GM19468 (cell line): Measurements from ENCODE around the gene ZNF653.
"Not testable (repeated sequence)": the region's sequence is repeated elsewhere in the genome, so short reads cannot be mapped to it uniquely, and the experiment has no call there.

Source experiments
- ATAC-seq: cut with Tn5 transposase; IDR thresholded peaks from one replicate; pipeline ENCODE4 v1.9.1; 2021; ENCODE audit warnings: mild to moderate bottlenecking, moderate library complexity, moderate number of reproducible peaks; ENCODE audit not compliant: unreplicated experiment; ENCODE audit errors: extremely low read depth

The ZNF653 gene

DNA sequence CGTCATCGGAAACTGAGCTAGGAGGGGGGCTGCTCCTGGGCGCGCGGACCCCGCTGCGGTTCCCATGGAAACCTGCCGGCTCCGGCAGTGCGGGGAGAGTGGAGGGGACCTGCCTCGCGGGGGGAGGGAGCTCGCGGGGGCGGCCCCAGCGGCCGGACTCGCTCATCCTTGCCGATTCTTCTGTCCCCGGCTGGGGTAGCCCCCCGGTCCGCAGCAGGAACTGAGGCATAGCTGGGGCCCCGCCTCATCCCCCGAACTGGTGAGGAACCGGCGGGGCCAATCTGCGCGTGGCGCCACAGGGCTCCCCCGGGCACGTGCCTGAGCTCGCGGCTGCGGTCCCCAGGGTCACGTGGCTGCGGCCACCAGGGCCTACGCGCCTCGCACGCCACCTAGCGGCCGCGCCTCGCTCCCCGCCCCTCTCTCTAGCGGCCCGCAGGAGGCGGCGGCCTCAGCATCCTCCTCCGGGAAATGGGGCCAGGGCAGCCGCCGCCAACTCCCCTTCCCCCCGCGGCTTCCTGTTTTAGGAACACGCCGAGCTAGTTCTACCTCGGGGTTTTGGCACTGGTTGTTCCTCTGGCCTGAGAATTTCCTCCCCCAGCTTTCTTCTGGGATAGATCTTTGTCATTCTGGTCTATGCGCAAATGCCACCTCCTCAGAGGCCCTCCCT is 23.1 kb downstream of the ZNF653 start:
- ATAC-seq = peak; percentile 35

DNA sequence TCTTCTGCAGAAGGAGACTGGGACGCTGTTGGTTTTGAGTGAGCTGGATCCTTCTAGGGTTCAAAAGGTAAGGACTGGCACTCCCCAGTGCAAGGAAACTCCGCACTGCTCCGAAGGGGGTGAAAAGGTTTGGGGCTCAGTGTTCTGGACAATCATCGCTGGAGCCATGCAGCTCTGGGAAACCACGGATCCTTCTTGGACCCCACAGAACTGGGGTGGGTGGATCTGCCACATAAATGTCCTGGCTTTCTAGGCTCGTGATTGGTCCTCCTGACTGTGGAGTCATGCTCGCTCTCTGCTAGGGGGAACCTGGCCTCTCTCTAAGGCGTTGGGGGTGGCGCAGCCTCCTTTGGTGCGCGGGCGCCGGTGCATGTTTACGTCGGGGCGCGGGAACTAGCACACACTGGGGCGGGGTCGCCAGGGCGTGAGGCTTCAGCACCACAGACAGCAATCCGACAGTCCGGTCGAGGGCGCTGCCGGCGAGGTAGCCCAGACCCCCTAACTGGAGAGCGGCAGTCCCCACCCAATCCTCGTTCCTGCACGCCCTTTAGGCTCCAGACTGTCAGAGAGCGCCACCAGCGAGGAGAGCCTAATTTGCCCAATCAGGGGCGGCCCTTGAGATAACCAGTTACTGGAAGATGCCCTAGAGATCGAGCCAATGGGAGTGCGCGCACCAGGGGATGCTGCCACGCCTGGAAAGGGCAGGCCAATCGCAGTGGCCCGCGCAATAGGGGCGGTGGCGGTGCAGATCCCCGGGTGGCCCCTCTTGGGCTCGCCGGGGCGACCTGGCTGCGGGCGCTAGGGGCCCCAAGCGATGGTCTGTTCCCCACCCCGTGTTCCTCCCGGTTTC is 23.9 kb downstream of the ZNF653 start:
- no peak for ATAC-seq

DNA sequence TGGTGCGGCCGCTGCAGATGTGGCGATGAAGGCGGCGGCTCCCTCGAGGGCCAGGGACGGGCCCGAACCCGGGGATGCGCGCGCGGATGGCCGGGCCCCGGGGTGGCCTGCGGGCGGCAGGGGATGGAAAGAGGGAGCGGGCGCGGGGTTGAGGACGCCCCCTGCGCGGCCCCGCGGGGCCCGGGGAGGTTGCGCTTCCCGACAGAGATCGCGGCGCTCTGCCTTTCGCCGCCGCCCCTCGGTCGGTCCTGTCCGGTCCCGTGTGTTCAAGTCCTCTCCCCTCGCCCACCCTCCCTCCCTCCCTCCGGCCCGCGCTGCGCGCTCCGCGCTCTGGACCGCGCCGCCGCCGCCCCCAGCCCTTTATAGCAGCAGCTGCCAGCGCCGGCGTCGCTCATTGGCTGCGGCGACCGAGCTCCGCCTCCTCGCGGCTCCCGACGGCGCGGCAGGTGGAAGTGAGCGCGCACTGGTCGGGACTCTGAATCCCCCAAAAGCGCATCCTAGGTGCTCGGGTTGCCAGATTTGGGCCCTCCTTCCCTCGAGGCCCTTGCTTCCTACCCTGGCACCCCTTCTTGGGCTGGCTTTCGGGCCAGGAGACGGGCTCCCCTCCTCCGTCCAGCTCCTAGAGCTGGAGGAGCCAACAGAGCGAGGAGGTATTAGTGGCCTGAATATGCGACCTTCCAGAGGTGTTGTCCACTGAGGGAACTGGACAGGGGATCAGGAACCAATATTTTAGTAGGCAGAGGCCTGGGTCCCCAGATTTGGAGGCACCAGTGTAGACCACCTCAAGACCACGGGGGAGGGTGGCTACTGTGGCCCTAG is 24.7 kb downstream of the ZNF653 start, which contains the start of gene ELAVL3:
Gene ELAVL3 (minus strand): TSS at position 332 of the 819 bp plus-strand sequence. CDS start 438 bp downstream, outside the sequence.
- ATAC-seq = no peak

DNA sequence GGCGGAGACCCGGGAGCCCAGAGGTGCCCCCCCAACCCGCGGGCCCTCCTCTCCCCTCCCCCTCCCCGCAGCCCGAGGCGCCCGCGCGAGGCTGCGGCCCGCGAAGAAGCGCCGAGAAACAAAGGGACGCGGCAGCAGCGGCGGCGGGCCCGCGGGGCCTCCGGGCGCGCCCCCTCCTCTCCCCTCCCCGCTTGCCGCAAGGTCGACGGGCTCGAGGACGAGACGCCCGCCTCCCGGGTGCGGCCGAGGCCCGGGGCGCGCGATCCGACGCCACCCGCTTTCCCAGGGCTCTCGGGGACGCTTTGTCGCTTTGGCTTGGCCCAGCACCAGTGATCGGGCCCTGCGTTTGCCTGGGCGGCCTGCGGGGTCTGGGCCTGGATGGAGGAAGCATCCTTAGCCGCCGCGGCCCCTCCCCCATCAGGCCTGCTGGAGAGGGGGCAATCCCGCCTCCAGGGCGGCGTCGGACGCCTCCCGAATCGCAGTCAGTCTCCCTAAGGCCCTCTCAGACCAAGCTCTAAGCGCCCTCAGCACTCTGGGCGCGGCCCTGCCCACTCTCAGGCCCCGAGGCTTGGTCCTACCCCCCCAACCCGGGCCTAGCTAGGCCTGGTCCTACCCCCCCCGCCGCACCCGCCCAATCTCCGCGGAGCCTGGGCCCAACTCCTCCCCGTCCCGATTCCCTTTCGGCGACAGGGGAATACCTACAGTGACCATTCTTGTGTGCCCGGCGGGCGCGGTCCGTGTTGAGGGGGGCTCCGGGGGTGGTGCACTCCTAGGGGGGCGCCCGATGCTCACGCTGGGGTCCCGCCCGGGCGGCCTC is 25.5 kb downstream of the ZNF653 start:
- ATAC-seq = no peak

DNA sequence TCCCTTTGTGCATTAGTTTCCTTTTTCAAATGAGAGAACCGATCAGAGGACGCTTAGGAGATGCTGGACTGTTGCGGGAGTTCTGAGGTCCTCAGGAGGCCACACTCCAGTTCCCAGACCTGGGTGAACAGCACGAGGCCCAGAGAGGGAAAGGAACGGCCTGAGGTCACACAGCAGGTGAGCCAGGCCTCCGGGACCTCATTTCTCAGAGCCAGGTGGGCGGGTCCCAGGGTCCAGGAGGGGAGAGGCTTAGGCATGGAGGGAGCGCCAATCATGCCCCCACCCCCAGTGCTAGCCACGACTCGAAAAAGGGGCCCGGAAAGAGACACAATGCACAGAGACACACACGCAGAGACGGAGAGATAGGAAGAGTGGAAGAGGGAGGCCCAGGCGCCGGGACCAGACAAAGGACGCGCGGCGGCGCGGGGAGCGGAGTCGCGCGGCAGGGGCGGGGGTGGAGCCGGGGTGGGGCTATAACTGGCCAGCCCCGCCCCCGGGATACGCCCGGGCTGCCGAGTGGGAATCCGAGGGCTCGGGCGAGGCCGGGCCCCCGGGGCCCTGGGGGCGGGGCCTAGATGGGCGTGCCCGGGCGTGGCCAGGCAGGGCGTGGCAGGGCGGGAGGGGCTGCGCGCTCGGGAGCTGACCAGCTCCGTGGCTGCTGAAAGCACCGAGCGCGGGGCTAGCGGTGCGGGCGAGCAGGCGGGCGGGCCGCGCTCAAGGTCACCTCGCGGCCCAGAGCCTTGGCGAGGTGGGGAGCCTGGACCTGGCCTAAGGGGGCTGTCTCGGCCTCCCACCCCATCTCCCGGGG is 26.3 kb downstream of the ZNF653 start:
- no peak for ATAC-seq

DNA sequence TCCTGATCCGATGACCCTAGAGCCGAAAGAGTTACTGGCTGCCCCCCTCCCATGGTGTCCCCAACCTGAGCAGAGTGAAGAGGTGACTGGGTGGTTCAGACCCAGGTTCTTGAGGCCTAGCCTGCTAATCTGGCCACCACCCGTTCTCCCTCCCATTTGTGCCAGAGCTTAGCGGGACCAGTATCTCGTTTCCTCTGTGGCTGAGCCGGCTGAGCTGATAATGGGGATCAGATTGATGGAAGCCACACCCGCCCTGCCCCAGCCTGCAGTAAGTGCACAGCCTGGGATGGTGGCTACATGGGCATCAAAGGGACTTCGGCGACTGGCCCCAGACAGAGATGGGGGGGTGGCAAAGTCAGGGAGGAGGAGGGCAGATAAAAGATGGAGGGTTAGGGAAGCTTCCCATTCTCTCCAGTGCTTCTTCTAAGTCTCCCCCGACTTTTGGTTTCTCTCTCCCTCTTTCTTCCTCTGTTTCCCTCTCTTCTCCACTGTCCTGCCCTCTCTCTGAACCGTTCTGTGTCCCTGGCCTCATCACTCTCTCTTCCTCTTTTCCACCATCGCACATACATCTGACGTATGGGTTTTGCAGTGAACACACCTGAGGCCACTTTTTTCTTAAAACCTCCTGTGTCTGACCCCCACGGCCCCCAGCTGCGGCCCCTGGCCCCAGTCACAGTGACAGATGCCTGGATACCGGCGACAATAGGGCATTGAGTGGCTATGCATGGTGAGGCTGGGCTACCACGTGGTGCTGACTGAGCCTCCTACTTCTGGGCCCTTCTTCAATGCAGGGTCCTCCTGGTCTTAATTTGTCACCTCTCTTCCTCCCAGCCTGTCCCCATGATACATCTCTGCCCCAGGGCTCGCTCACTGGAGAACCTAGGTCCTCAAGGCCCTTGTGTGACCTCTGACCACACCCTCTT is 27.2 kb downstream of the ZNF653 start:
- no peak for ATAC-seq

DNA sequence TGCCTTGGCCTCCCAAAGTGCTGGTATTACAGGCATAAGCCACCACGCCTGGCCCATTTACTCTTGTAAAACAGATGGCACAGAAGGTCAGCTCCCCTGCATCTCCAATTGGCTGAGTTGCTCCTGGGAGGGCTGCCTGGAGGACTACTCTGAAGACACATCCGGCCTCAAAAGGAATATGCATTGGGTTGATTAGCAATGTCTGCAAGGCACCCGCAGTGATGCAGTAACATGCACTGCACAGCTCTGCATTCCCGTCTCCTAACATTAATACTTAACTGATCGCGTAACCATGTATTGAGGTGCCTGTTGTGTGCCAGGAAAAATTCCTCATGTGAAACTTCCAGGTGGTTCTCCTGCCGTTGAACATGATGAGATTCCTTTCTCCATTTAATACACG is 29.8 kb downstream of the ZNF653 start:
- no peak for ATAC-seq

DNA sequence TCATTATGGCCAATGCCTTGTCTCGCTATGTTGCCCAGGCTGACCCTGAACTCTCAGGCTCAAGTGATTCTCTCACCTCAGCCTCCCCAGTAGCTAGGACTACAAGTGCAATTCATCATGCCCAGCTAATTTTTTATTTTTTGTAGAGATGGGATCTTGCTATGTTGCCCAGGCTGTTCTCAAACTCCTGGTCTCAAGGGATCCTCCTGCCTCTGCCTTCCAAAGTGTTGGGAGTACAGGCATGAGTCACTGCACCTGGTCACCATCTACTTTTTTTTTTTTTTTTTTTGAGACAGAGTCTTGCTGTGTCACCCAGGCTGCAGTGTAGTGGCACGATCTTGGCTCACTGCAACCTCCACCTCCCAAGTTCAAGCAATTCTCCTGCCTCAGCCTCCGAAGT is 30.3 kb downstream of the ZNF653 start:
- not testable (repeated sequence) for ATAC-seq

DNA sequence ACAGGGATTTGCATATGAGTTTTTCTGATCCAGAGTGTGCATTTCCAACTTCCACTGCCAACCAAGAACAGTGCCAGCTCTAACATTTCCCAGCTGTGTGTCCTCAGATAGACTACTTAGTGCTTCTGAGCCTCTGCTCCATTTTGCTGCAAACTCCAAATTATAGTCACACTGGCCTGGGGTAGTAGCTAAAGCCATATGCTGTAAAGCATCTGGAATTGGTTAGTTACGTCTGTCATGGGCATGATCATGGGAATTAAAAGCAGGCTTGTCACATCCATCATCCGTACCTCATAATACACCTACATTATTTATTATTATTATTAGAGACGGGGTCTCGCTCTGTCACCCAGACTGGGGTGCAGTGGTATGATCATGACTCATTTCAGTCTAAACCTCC is 31.9 kb downstream of the ZNF653 start:
- ATAC-seq = no peak

DNA sequence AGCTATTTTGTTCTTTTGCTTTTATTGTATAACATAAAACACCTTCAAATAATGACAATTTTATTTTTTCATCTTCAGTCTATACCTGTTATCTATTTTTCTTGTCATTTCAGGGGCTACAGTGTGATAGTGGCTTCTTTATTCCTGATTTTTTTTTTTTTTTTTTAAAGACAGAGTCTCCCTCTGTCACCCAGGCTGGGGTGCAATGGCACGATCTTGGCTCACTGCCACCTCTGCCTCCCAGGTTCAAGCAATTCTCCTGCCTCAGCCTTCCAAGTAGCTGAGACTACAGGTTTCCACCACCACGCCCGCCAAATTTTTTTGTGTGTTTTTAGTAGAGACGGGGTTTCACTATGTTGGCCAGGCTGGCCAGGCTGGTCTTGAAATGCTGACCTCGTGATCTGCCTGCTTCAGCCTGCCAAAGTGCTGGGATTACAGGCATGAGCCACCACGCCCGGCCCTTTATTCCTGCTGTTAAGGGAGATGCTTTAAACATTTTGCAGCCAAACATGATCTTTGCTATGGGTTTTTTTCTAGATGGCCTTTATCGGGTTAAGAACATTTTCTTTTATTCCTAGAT is 37.3 kb downstream of the ZNF653 start:
- ATAC-seq = not testable (repeated sequence)

DNA sequence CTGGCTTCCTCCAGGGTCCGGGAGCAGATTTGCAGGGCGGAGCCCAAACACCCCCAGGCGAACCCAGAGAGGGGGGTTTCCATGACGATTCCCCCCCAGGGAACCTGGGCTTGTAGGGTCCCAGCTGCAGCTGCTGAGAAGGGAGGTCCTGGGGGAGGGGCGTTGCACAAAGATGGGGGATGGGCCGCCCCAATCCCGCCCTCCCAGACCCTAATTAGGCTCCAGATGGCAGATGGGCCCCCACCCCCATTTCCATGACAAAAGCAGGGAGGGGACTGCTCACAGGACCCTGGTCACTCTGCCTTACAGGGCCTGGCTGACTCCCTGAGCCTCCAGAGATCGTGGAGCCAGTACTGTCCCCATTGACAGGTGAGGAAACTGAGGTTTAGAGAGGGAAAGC is 40.0 kb downstream of the ZNF653 start:
- no peak for ATAC-seq

DNA sequence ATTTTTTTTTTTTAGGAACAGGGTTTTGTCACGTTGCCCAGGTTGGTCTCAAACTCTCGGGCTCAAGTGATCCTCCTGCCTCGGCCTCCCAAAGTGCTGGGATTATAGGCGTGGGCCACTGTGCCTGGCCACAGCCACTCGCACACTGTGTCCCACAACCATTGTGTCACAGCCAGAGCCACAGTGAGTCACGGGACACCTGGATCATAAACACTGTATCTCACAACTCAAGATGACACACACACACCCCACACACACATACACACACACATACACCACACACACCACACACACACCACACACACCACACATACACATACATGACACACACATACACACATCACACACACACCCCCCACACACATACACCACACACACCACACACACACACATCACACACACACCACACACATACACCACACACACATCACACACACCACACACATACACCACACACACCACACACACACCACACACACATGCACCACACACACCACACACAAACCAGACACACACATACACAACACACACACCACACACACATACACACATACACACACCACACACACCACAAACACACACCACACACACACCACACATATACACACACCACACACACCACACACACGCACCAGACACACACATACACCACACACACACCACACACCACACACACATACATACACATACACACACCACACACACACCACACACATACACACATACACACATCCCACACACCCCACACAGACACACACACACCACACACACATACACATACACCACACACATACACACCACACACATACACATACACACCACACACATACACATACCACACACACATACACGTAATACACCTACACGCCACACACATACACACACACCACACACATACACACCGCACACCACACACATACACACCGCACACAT is 41.0 kb downstream of the ZNF653 start:
- ATAC-seq = no peak

DNA sequence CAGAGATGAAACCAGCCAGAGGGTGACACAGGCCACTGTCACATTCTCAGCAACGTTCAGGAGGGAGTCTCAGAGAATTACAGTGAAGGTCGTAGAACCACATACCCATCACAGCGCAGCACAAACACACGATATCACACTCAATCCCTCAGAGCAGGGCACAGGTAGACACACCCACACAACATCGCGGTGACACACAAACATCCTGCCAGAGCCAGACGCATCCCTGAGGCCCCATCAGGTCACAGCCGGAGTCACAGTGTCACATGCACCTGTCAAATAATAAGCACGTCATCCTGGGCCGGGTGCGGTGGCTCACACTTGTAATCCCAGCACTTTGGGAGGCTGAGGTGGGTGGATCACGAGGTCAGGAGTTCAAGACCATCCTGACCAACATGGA is 42.2 kb downstream of the ZNF653 start:
- no peak for ATAC-seq

DNA sequence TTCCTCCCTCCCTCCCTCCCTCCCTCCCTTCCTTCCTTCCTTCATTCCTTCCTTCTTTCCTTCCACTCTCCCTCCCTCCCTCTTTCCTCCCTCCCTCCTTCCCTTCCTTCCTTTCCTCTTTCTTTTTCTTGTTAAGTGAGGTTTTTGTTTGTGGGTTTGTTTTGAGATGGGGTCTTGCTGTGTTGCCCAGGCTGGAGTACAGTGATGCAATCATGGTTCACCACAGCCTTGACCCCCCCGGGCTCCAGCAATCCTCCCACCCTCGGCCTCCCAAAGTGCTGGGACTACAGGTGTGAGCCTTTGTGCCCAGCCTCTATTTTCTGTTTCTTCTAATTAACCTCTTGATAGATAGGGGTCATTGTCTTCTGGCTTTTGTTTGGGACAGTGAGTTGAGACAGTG is 44.2 kb downstream of the ZNF653 start:
- ATAC-seq = no peak

DNA sequence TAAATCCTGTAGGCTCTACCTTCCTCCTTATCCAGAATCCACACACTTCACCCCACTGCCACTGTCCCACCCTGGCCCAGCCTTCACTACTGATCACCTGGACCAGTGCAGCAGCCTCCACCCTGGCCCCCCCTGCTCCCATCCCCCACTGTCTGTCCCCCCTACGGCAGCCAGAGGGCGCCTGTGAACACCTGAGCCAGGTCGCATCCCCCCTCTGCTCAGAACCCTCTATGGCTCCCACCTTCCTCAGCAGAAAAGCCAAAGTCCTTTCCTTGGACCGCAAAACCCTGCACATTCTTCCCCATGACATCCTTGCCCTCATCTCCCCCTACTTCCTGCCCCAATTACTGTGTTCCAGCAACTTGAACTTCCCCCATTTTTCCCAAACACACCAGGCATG is 45.4 kb downstream of the ZNF653 start:
- ATAC-seq = no peak

DNA sequence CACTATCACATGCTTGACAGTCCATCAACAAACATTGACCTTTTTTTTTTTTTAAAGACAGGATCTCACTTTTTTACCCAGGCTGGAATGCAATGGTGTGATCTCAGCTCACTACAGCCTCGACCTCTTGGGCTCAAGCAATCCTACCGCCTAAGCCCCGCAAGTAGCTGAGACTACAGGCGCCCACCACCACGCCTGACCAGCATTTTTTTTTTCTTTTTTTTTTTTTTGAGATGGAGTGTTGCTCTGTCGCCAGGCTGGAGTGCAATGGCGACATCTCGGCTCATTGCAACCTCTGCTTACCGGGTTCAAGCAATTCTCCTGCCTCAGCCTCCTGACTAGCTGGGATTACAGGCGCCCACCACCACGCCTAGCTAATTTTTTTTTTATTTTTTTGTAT is 46.7 kb downstream of the ZNF653 start:
- ATAC-seq = not testable (repeated sequence)
